Transverse colon (tissue), 4 donors: ENCODE results near the gene PID1.

Experiments
- CTCF ChIP-seq, 5 experiments: fragments of 200-600 bp in 3 of 5; fragments of 450-650 bp in 2 of 5; sonication (generic) in 3 of 5; IDR thresholded peaks; 1 replicate in 2 of 5; 2 replicates in 3 of 5; pipeline ENCODE4 v1.5.1; 2016 to 2017; ENCODE audit warnings: antibody characterized with exemption in 5 of 5, inconsistent platforms in 3 of 5, mild to moderate bottlenecking in 2 of 5, moderate library complexity in 1 of 5
- POLR2AphosphoS5 ChIP-seq, 3 donors: sonication (generic); formaldehyde crosslinking; IDR thresholded peaks; one replicate each; pipeline ENCODE4 v1.6.1; 2016; ENCODE audit warnings: antibody characterized with exemption in 3 of 3

DNA sequence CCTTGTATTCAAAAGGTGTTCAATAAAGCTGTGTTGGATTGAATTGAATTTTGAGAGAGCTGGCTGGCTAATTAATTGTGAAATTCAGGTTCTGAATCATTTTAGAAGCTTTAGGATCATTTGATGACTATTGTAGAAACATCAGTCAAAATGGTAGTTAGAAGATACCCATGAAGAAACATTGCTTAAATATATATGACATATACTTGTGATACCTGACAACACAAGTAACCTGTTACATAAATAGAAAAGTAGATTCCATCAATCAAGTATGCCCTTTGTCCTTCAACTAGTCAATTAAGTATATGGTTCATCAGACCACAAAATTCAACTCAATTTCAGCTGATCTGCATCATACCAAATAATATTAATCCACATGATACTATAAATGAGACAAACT, 185.6 kb downstream of the PID1 start:
- TF ChIP-seq CTCF (IDR thresholded peaks at IDR 0.05), result no peak
- TF ChIP-seq POLR2AphosphoS5 (IDR thresholded peaks at IDR 0.05), result no peak
